Motor neuron (in vitro differentiated cells): Measurements from ENCODE around the gene TAAR5. TPM values are rescaled to one million over a fixed set of nuclear protein-coding genes. Genes with fewer than 3 reads are reported as not detected.
"Not testable (repeated sequence)": the region's sequence is repeated elsewhere in the genome, so short reads cannot be mapped to it uniquely, and the experiment has no call there.

Experiments
- ATAC-seq, 8 experiments: fragments of 200-7000 bp; cut with Tn5 transposase; replicated peaks in 6 of 8; 2 replicates each; pipeline ENCODE4 v1.8.0; 2021; ENCODE audit warnings: mild to moderate bottlenecking in 8 of 8, moderate library complexity in 8 of 8
- H3K27ac ChIP-seq, 2 donors: fragments of 250-450 bp; sonication (Bioruptor Pico); 2 replicates each; pipeline ENCODE4 v1.9.0; 2021; ENCODE audit warnings: antibody characterized with exemption in 2 of 2, mild to moderate bottlenecking in 2 of 2, moderate library complexity in 1 of 2
- H3K4me1 ChIP-seq, 2 donors: fragments of 250-450 bp; sonication (Bioruptor Pico); replicated peaks in 1 of 2; 2 replicates each; pipeline ENCODE4 v1.6.1; 2021; ENCODE audit warnings: antibody characterized with exemption in 2 of 2, mild to moderate bottlenecking in 2 of 2, moderate library complexity in 1 of 2
- H3K4me3 ChIP-seq, 5 donors: fragments of 250-450 bp; sonication (Bioruptor Pico); 2 replicates each; pipeline ENCODE4 v1.9.0; 2021; ENCODE audit warnings: antibody characterized with exemption in 5 of 5, mild to moderate bottlenecking in 5 of 5, moderate library complexity in 4 of 5
- WGBS, 10 experiments: fragments of 450-650 bp; shearing (Covaris generic); methylation state at CpG; one replicate each; pipeline ENCODE4 v1.0.0; 2022; 5-methylcytosine and 5-hydroxymethylcytosine counted together
- in situ Hi-C, 9 experiments: fragments of 400-800 bp; cut with MboI; loops; one replicate each; pipeline ENCODE4 v1.15.0; 2021; ENCODE audit warnings: low sequenced_read_pairs in 9 of 9, low pct_unique_long_range_greater_than_20kb in 2 of 9; ENCODE audit not compliant: unreplicated experiment in 9 of 9
- total RNA-seq, 8 experiments: library from RNA; unstranded; fragments of 300-600 nt; gene quantifications; 2 replicates each; pipeline versions ENCODE4 v1.2.3 to v1.2.4, GENCODE V29; 2022

The TAAR5 gene
- total RNA-seq = under 1 TPM in 2 of 8 experiments, not detected in 6; 0.17 to 0.28 TPM

GRCh38 chr6:132589454-132589853 lies at the start of gene TAAR5:
Gene TAAR5, minus strand, starts transcription at chr6:132589741. Its CDS starts 55 bp downstream, at chr6:132589686.
- in situ Hi-C loops = no loop called here
- Histone ChIP-seq H3K4me1 (no peaks in the 10 kb centered on the region), H3K4me3 (no peak within 1 kb of the TSS), H3K27ac (no peak within 1 kb of the TSS)
- WGBS, 10 experiments = 13 to 100% (median 77%) methylated on average over 1 to 5 of the region's 5 CpGs; no CpG with 5 or more reads in 1 of the 10 experiments
- no peak for ATAC-seq

DNA sequence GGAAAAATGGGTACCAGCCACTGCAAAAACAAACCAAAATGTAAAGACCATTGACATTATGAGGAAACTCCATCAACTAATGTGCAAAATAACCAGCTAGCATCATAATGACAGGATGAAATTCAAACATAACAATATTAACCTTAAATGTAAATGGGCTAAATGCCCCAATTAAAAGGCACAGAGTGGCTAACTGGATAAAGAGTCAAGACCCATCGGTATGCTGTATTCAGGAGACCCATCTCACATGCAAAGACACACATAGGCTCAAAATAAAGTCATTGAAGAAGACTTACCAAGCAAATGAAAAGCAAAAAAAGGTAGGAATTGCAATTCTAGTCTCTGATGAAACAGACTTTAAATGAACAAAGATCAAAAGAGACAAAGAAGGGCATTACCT lies 47.6 kb upstream of the TAAR5 start:
- H3K4me1 ChIP-seq, in situ Hi-C loops, H3K4me3 ChIP-seq, ATAC-seq, H3K27ac ChIP-seq: not testable (repeated sequence)
- WGBS, 10 experiments = 17 to 100% (median 70%) methylated on average over 1 of the region's 1 CpG; no CpG with 5 or more reads in 1 of the 10 experiments

DNA sequence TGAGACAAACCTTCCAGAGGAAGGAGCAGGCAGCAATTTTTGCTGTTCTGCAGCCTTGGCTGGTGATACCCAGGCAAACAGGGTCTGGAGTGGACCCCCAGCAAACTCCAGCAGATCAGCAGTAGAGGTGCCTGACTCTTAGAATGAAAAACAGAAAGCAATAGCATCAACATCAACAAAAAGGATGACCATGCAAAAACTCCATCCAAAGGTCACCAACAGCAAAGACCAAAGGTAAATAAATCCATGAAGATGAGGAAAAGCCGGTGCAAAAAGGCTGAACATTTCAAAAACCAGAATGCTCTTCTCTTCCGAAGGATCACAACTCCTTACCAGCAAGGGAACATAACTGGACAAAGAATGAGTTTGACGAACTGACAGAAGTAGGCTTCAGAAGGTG lies 46.4 kb upstream of the TAAR5 start:
- H3K4me1 ChIP-seq, ATAC-seq, H3K27ac ChIP-seq, H3K4me3 ChIP-seq, in situ Hi-C loops: not testable (repeated sequence)
- 0 to 100% (median 80%) methylated on average over 1 to 3 of the region's 3 CpGs; no CpG with 5 or more reads in 1 of the 10 experiments for WGBS, 10 experiments

- ATAC-seq, in situ Hi-C loops, H3K27ac ChIP-seq, H3K4me3 ChIP-seq, H3K4me1 ChIP-seq: not testable (repeated sequence)
- WGBS, 10 experiments = 0 to 71% (median 60%) methylated on average over 1 to 3 of the region's 3 CpGs; no CpG with 5 or more reads in 7 of the 10 experiments
These were observed 45.7 kb upstream of the TAAR5 start for GRCh38 chr6:132635288-132635687.

DNA sequence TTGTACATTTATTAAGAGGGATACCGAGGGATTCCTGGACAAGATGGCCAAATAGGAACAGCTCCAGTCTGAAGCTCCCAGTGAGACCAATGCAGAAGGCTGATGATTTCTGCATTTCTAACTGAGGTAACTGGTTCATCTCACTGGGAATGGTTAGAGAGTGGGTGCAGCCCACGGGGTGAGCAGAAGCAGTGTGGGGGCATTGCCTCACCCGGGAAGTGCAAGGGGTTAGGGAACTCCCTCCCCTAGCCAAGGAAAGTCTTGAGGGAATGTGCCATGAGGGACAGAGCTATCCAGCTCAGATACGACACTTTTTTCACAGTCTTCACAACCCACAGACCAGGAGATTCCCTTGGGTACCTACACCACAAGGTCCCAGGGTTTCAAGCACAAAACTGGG lies 45.3 kb upstream of the TAAR5 start:
- WGBS, 10 experiments = 10 to 89% (median 73%) methylated on average over 1 to 4 of the region's 4 CpGs; no CpG with 5 or more reads in 3 of the 10 experiments
- H3K4me3 ChIP-seq = no peak overlapping the region
- no peak overlapping the region for H3K27ac ChIP-seq
- H3K4me1 ChIP-seq = peaks cover 0 to 2% of the 10 kb centered on the region in 2 donors
- no peak for ATAC-seq
- in situ Hi-C loops = no loop called here

DNA sequence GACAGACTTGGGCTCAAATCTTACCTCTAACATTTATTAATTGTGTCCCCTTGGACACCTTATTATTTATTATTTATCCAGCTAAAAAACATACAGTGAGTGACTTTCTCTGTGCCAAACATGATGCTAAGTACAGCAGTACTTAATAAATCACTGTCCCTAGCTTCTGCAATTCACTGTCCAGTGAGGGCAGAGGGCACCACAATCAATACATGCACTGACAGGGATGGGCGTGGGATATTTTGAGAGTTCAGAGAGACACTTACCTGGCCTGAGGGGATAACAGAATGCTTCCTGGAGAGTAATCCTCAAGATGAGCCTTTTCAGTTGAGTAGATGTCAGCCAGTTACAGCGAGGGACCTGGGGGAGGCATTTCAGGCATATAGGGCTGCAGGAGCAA lies 43.8 kb upstream of the TAAR5 start:
- in situ Hi-C loops = no loop called here
- peak in 1 of 8 experiments; percentile 34 for ATAC-seq
- WGBS, 10 experiments = 60 to 100% (median 86%) methylated on average over 1 to 2 of the region's 2 CpGs; no CpG with 5 or more reads in 5 of the 10 experiments

DNA sequence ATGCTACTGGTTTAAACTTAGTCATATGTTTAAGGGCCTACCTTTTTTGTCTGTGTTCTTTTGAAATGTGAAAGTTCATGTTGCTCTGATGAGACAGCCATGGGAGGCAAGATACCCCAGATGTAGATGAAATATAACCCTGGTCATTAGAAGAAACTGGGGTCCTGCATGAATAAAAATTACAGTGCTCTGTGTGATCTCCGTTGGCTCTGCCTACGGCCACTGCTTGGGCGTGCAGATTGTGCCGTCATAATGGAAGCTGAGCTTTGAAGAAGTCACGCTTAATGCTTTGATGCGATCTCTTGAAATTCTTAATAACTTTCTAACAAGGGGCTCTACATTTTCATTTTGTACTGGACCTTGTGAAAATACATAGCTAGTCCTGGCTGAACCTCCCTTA lies 34.6 kb upstream of the TAAR5 start, which contains the start of gene TAAR2:
Gene TAAR2, minus strand, starts transcription at position 101 of the 400 bp plus-strand sequence. Its CDS starts 0 bp downstream, at position 101.
- 65 to 100% (median 94%) methylated on average over 2 to 6 of the region's 6 CpGs; no CpG with 5 or more reads in 1 of the 10 experiments for WGBS, 10 experiments
- Histone ChIP-seq H3K4me3 (no peak within 1 kb of the TSS), H3K27ac (no peak within 1 kb of the TSS), H3K4me1 (no peaks in the 10 kb centered on the region)
- no peak for ATAC-seq
- in situ Hi-C loops = no loop called here

More for the DNA sequence above, 43.8 kb upstream of the TAAR5 start:
- Histone ChIP-seq H3K4me1 (peaks cover 0 to 2% of the 10 kb centered on the region in 2 donors), H3K4me3 (no peak overlapping the region), H3K27ac (no peak overlapping the region)

GRCh38 chr6:132623106-132623845 lies 33.7 kb upstream of the TAAR5 start:
- ATAC-seq = no peak
- WGBS, 10 experiments = 6 to 87% (median 67%) methylated on average over 1 to 6 of the region's 6 CpGs; no CpG with 5 or more reads in 1 of the 10 experiments

GRCh38 chr6:132616677-132617076 lies 27.1 kb upstream of the TAAR5 start:
- in situ Hi-C loops = no loop called here
- no peak overlapping the region for H3K27ac ChIP-seq
- H3K4me1 ChIP-seq = peaks cover 0 to 8% of the 10 kb centered on the region in 2 donors
- WGBS, 10 experiments = 11 to 71% (median 33%) methylated on average over 1 of the region's 1 CpG; no CpG with 5 or more reads in 3 of the 10 experiments
- ATAC-seq = peak in 2 of 8 experiments; percentile 58 to 93
- no peak overlapping the region for H3K4me3 ChIP-seq

More at GRCh38 chr6:132623106-132623845, 33.7 kb upstream of the TAAR5 start:
- no peaks in the 10 kb centered on the region for H3K4me1 ChIP-seq
- in situ Hi-C loops = no loop called here
- no peak overlapping the region for H3K4me3 ChIP-seq
- H3K27ac ChIP-seq = no peak overlapping the region

DNA sequence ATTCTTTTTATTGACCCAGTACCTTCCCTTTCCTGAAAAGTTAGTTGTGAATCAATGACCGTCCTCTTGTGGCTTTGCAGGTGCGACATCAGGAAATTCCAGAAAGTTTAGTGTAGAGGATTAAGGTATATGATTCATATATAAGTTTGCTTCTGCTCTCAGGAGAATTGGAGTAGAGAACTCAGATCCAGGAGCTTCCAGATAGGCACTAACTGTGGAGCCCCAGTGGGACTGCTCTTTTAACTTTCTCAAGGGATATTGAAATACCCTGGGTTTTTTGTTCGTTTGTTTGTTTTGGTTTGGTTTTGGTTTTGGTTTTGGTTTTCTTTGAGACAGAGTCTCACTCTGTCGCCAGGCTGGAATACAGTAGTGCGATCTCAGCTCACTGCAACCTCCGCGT lies 25.0 kb upstream of the TAAR5 start:
- Histone ChIP-seq H3K4me3 (no peak overlapping the region), H3K4me1 (peaks cover 0 to 8% of the 10 kb centered on the region in 2 donors), H3K27ac (no peak overlapping the region)
- ATAC-seq = no peak
- 40 to 100% (median 90%) methylated on average over 1 to 6 of the region's 7 CpGs for WGBS, 10 experiments
- in situ Hi-C loops = no loop called here

GRCh38 chr6:132612449-132613108 lies 23.0 kb upstream of the TAAR5 start:
- H3K4me3 ChIP-seq = no peak overlapping the region
- in situ Hi-C loops = no loop called here
- no peak overlapping the region for H3K27ac ChIP-seq
- WGBS, 10 experiments = 0 to 87% (median 64%) methylated on average over 1 to 4 of the region's 4 CpGs; no CpG with 5 or more reads in 2 of the 10 experiments
- no peak for ATAC-seq
- peaks cover 0 to 8% of the 10 kb centered on the region in 2 donors for H3K4me1 ChIP-seq

- no peak for ATAC-seq
- H3K4me3 ChIP-seq = no peak overlapping the region
- H3K27ac ChIP-seq = no peak overlapping the region
- in situ Hi-C loops = no loop called here
- peaks cover 0 to 4% of the 10 kb centered on the region in 2 donors for H3K4me1 ChIP-seq
- WGBS, 10 experiments = 14 to 100% (median 82%) methylated on average over 1 to 2 of the region's 2 CpGs
These were observed 22.1 kb upstream of the TAAR5 start for GRCh38 chr6:132611616-132612015.

DNA sequence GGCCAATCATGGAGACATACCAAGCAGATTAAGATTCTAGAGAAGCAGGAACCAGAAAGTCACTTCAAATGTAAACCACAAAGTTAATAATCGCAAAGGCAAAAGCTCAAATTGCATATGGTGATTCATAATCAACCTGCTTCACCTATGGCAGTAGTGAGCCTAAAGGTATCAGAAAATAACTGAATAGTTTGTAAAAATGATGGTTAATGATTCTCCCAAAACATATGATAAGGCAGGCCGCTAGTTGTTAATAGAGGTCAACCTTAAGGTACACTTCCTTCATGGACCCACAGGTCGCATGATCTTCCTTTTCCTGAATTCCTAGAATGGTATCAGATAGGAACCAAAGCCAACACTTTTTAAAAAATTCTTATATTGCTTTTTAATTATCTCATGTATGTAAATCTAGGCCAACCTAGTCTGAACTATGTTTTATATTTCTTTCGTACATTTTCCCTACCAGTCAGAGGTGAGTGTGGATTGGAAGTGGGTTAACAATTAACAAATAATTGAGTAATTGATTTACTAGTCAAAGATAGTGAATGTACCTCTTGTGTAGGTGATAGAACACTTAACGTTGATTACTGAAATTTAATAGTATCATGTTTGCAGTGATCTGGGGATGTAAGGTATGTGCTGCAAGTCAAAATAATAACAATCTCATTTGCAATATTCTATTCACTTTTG lies 18.1 kb upstream of the TAAR5 start:
- no peak for ATAC-seq
- in situ Hi-C loops = no loop called here
- no peak overlapping the region for H3K4me3 ChIP-seq
- no peaks in the 10 kb centered on the region for H3K4me1 ChIP-seq
- whole genome bisulfite sequencing, 10 experiments = 46 to 100% (median 88%) methylated on average over 2 to 5 of the region's 5 CpGs
- no peak overlapping the region for H3K27ac ChIP-seq
